RPMI7951 (cell line): ENCODE measurements around the gene TLCD5. TPM values are rescaled to one million over a fixed set of nuclear protein-coding genes. Genes with fewer than 3 reads are reported as not detected.

Source experiments
- DNase-seq: peaks from one replicate; pipeline ENCODE4 v3.0.0-alpha.2; 2012; ENCODE audit warnings: low read depth
- total RNA-seq: library from RNA; depleted of rRNA; stranded (reverse); fragments of >200 nt; shearing (Covaris generic); gene quantifications from 2 replicates; pipeline ENCODE4 v1.2.3, GENCODE V29; 2014

Gene TLCD5
- total RNA-seq, 1 experiment from 2014 or later, result 4.9 TPM

DNA sequence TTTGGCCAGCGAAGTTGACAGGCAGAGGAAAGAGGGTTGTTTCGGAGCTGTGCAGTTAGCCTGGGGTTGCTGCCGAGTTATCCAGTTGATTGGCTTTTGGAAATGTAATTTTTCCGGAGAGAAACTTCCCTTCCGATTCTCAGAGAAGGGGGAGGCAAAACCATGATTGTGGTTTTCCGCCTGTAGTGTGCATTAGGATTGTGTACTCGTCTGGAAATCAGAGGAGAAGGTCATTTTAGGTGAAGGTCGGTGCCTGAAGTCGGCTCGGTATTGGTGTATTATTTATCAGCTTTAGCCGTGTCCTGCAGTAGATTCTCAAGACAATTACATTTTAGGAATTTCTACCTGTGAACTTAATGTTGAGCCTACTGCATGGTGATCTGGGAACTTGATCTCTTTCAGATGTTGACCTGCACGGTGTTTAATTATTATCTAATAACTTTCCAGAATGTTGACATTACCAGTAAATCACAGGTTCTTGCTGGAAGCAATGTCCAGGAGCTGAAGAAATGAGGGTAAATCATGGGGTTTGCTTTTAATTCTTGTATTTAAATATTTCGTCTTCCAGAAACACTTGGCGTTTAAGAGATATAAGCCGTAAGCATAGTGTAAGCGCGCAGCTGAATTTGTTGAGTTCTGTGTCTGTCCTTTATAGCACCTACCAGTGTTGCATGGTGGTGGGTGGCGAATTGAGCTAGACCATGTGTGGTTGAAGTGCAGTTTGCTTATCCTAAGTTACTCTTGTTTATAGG, 12.4 kb downstream of the TLCD5 start:
- peak; percentile 81 for DNase-seq

DNA sequence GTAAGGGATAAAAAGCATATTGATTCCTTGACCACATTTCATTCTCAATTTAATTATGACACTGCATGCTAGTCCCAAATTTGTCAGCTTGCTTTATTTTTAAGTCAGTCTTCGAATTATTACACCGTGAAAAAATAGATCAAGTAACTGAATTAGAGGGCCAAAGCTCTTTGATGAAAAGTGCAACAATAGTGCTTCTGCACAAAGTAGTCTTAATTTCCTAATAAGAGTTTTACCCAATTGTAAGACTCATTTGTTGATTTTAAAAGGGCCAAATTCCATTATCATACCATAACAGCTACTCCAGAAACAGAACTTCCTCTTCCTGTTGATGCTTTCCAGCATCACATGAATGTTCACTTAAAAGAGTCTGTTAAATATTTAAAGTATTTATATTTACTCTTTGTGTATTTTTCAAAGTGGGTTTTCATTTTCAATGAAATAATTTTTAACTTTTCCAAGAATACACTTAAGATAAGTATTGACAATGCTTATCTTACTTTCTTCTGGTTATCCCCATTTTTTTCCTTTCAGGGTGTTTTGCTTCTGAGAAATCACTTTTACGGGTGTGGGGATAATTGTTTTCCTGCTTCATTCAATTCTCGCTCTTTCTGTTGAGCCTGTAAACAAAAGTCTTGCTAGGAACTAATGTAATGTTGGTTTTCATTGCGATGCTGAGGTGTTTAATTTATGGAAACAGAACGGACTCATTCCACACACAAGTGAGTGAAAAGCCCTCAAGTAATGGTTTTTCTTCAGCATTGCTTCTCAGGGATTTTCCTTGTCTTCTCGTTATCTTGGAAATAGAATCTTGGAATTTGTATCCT, 13.2 kb downstream of the TLCD5 start:
- DNase-seq, result no peak

DNA sequence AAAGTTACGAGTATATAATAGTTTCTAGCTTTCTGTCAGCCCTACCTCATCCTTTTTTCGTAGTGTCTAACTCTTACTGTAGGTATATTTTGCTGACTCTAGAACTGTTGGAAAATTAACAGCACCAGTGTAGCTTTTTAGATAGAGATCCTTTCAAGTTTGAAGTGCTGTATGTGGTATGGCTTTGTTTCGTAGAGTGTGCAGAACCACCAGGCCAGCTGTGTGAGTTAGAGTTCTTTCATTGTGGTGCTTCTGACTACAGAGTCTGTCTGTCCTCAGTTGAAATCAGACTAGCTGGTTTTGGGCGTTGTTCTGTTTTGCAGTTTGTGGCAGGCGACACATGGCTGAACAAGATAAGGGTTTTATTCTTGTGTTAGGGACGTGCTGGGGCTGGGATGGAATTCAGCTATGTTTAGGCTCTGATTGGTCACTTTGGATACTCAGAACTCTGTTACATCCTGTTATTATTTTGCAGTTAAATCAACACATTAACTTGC, 14.3 kb downstream of the TLCD5 start:
- DNase-seq, result peak; percentile 72

DNA sequence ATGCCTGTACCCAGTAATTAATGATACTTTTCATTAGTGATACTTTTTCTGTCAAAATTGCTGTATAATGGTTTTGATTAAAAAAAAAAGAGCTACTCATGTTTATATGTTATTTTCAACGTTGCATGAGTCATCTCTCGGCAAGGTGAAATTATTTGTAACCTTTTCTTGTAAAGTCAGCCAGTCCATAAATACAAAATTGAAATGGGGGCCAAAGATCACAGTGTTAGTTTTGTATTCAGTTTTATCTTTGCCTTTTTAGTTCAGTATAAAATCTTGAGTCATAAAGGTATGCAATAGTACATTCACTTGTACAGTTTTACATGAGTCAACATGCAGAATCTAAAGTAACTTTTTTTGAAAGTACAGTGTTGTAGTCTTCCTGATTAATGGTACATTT, 15.4 kb downstream of the TLCD5 start:
- no peak for DNase-seq

DNA sequence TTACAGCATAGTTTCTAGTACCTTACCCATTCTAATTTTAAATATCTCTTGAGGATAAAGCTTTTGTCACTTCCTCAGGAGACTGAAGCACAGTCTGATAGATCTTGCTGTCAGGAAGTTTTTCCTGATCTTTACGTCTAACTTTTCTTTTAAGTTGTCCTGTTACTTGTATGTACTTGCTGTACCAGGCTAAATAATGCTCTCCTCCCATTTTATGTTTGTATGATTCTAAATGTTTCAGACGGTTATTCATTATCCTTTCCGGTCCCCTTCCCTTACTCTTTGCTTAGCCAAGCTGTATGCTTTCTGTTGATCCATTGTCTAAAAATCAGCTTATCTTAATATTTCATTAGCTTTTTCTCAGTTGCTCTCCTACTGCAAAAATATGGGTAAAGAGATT, 17.1 kb downstream of the TLCD5 start:
- no peak for DNase-seq

DNA sequence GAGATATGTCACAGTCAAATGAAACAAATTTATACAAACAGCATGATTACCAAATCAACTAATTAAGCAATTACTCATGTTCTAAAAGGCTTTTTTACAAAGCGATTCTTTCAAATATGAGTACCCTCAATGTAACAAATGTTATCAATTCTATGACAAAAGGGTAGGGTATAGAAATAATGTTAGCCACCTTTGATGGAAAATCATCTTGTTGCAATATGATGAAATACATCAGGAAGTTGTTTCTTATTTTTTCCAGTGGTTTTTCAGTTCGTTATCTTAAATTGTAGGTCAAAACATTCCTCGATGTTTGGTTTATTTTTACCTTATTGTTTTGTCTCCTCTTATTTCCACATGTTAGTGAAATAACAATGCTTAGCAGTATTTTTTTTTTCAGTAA, 17.6 kb downstream of the TLCD5 start:
- no peak for DNase-seq

DNA sequence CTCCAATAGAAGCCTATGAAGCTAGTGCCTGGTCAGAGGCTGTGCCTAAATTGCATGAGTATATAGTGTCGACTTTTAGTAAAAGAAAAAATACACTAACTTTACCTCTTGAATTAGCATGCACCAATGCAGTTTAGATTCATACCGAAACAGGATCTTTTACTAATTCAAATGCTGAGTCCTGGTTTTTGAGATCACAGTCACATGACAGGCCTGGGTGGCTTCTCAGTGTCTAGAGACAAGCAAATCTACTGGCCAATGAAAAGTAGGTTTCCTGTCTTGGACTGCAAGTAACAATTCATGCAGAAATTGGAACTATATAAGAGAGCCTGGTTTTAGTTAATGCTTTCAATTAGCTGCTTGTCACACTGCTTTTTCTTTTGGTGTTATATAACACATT, 18.3 kb downstream of the TLCD5 start:
- DNase-seq, result no peak

DNA sequence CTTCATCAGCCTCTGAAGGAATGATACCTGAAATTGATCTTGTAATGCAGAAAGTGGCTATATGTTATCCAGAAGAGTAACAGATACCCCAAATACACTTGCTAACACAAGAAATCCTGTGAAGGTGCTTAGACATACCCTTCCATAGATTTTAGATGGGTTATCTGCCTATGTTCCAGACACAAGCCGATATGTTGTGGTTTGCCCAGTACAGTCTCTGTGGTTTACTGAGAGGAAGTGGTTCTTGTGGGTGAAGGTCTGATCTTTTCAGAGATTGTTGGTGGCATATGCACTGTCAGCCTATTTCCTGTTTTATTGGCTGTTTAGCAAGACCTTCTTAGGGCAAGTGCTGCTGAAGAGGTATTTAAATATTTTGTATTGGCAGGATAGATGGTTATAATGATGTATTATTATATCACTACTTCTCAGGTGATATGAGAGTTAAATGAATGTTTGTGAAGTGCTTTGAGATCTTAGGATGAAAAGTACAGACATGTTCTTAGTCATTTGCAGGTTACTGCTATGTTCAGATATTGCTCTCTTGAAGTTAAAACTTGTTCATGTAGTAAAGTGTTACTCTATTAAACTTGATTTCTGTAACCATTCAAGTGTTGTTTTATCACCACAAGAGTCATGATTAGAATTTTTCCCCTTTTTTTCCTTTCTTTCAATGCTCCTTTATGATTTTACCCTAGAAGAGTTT, 19.4 kb downstream of the TLCD5 start:
- DNase-seq, result peak; percentile 90

DNA sequence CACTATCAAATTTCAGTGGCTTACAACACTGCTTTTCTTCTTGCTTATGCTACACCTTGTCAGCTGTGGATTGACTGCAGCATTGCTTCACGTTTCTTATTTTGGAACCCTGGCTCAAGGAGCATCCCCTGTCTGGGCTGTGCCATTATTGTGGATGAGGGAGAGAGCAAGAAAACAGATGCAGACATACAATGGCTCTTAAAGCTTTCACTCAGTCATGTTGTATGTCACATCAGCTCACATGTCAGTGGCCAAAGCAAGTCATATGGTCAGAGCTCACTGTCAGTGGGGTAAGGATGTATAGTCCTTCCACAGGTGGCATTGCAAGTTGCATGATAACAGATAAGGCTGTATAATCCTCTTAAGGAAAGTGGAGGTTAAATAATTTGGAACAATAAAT, 21.1 kb downstream of the TLCD5 start:
- DNase-seq, result no peak

DNA sequence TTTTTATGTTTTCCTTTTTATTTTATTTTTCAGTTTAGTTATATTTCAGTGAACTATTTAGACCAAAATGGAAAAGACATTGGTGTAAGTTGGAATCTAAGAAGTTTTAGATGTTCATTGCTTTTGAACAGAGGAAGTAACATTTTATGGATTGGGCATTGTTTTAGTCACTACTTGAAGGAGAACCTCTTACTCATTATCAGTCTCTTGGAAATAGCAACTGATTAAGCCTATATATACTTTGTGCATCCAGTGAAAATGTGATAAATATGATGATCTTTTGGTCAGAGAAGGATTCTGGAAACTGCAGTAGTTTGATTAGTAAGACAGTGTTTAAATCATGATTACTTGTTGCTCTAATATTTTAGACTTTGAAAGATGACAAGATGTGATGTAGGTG, 25.5 kb downstream of the TLCD5 start:
- DNase-seq, result no peak

DNA sequence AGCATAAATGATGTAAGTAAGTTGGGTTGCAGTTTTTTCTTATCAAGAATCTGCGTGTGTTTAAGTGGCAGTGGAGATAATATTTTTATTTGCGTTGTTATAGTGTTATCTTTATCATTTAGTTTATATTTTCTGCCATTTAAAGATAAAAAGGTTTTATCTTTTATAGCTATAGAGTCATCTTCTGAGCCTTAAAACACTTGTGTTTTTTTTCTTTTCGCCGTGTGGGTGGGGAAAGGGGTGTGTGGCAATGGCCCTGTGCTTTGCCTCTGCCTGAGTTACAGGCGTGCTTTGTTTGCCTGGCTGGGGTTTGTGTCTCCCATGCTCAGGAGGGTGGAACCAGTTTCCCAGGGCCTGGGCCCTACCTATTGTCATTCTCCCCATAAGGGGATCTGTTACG, 27.3 kb downstream of the TLCD5 start:
- no peak for DNase-seq

DNA sequence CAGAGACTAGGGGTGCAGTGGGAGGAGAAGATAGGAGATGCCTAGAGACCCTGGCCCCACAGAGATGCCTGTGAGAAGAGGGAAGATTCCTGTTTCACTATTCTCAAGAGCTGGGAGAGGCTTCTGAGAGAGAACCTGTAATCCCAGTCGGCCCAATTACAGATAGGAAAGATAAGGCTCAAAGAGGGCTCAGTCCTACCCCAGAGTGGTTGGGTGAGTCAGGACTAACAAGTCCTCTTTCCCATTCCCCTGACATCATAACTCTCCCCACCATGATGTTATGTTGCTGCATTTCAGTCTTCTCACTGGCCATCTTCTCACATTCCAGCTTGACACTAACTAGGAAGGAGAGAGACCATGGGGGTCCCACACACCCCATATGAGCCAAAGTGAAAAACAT, 29.0 kb downstream of the TLCD5 start:
- no peak for DNase-seq

DNA sequence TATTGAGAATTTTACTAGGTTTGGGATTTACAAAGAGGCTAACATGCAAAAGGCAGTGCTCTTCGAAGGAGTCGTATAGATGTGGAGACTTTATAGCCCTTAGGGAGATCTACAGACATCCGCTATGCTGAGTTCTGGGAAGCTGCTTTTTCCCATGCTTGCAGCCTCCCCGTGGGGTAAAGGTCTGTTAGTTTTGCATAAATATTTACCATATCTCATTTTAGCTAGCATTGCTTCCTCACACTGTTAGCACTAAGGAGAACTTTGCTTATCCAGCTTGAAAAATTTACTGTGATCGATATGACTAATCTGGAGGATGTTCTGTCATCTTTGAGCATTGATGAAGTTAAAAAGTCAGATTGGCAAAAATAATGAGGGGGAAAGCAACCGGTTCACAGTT, 29.7 kb downstream of the TLCD5 start:
- DNase-seq, result no peak

DNA sequence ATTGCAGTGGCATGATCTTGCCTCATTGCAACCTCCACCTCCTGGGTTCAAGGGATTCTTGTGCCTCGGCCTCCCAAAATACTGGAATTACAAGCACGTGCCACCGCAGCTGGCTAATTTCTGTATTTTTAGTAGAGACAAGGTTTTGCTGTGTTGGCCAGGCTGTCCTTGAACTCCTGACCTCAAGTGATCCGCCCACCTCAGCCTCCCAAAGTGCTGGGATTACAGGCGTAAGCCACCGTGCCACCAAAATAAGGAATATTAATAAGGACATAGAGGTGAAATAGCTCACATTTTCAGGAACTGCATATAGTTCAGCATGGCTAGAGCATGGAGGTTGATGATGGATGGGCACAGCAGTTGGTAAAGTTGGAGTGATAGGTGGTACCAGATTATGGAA, 32.5 kb downstream of the TLCD5 start:
- DNase-seq, result no peak

DNA sequence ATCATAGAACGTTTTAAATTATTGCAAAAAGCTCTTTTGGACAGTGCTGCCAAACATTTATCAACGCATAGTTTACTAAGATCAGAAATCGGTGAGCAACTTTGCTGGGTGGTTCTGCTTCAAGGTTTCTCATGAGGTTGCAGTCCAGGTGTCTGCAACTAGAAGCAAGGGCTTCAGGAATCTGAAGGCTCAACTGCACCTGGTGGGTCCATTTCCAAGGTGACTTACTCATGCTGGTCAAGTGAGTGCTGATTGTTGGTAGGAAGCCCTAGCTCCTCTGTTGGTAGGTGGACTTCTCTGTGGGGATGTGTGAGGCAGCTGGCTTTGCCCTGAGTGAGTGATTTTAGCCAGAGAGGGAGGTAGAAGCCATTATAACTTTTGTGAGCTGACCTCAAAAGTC, 33.6 kb downstream of the TLCD5 start:
- DNase-seq, result no peak

DNA sequence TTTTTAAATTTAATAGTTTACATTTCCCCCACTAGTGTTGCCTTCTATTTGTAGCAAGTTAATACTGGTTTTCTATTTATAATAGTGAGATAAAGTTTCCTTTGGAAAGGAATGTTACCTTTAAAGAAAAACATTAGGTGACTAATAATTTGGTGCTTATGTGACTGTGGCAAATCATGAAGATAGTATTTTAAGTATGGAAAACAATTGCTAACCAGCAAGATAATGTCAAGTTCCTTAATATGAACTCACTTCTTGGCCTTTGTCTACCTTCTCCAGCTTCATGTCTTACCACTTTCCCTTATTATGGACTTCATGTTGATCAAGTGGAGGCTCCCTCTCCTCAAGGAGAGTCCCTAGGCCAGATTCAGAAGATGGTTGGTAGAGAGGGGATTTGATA, 38.3 kb downstream of the TLCD5 start:
- no peak for DNase-seq

DNA sequence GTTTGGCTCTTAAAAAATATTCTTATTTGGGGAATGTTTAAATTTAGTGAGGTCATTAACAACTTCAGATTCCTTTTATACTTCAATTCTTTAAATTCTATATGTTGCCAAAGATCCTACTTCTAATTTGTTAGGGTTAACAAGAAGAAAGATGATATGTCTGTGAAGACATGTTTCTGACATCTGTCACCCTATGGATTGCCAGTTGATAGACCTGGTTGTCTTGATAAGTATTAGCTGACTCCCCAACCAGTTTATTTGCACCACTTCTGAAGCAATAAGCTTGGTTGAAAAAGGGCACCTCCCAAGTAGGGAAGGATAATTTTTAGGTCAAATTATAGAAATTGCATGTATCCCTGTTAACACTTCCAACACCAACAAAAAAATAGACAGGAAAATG, 40.4 kb downstream of the TLCD5 start:
- DNase-seq, result no peak

DNA sequence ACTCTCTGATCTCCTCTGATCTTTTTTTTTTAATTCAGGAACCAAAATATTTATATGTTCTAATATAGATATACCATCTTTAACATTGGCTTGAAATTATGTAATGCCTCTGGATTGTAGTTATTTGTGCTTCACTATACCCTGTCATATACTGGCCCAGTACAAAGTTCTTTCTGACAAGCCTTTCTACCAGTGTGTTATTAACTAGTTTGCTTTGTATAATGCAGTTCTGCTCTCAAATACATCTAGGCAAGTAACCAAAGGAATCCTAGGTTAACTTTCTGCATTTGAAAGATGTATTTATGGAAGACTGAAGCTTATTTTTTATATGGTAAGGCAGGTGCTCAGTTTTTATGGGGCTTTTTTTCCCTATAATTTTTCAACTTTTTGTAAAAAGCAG, 47.2 kb downstream of the TLCD5 start:
- no peak for DNase-seq

DNA sequence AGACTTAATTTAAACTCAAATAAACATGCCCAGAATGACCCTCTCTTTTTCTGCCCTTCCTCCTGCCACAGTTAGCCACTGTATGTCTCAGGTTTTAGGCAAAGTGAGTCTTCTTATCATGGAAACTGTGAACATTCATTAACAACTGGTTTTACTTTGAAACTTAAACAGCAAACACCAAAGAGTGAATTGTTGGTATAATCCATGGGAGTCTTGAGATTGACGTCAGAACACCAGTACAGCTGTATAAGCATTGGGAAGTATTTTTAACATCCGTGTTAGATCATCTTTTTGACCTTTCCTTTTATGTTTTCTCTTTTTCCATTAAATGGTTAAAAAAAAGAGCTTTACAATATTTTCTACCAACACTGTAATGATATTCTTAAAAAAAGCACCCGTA, 50.0 kb downstream of the TLCD5 start:
- DNase-seq, result peak; percentile 15

DNA sequence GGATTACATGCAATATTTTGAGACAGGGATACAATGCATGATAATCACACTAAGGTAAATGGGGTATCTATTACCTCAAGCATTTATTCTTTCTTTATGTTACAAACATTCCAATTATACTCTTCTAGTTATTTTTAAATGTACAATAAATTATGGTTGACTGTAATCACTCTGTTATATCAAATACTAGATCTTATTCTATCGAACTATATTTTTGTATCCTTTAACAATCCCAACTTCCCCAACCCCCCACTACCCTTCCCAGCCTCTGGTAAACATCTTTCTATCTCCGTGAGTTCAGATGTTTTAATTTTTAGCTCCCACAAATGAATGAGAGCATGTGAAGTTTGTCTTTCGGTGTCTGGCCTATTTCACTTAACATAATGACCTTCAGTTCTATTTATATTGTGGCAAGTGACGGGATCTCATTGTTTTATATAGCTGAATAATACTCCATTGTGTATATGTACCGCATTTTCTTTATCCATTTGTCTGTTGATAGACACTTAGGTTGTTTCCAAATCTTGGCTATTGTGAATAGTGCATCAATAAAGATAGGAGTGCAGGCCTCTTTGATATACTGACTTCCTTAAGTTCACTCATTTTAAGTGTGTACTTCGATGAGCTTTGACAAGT, 51.6 kb downstream of the TLCD5 start:
- no peak for DNase-seq

DNA sequence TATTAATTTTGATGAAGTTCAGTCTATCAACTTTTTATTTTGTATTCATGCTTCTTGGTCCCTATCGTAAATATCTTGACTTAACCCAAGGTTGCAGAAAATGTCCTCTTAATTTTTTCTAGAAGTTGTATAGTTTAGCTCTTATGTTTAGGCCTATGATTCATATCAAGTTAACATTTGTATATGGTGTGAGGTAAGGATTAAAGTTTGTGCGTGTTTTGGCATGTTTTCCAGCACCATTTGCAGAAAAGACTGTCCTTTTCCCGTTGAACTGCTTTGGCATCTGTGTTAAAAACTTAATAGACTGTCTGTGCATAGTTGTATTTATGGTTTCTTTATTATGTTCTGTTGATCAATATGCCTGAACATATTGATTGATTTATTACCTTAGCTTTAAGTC, 53.4 kb downstream of the TLCD5 start:
- no peak for DNase-seq

DNA sequence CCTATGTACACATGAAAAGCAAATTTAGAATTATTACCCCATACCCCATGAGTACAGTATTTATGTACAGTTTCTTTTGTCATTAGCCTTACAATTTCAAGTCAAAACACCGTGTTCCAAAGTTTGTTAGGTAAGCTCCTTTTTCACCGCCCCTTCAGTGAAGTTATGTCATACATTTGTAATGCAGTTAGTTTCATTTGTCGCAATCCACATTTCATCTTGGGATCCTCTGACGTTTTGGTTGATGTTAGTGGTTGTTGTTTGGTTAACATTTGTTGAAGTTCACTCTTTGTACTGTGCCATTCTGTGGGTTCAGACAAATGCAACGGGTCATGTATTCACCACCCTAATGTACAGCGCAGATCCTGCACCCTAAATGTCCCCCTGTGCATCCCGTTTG, 56.3 kb downstream of the TLCD5 start:
- no peak for DNase-seq
